ENCODE data around the gene FOXRED1. TPM values are rescaled to one million over a fixed set of nuclear protein-coding genes. Genes with fewer than 3 reads are reported as not detected.

Gene FOXRED1
- total RNA-seq, 2 donors from 2014 or later = 9.3 to 19.1 TPM

DNA sequence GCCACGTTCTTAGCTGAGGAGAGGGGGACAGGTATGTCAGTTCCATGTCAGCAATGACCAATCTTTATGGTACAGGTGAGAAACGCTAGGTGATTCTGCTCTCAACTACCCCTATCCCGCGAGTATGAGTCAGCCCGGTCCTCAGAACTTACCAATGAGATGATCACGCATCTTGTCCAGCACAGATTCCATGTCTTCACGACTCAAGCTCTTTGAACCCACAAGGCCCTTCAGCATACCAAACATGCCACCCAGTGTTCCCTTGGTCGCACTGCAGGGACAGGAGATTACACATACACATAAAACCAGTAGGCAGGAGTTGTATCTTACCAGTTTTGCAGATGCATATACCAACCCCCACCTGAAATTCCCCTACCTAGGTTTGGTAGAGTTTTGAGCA lies 3.1 kb upstream of the FOXRED1 start:
- DNase-seq = no peak
- Histone ChIP-seq H3K9me3 (no peaks in the 10 kb centered on the region), H3K4me1 (peaks cover 24% of the 10 kb centered on the region), H3K4me3 (no peak overlapping the region), H3K27ac (no peak overlapping the region), H3K27me3 (no peaks in the 10 kb centered on the region), H3K36me3 (replicated peaks in 1 of 2; ENCODE audit: insufficient read depth in 1 of 2, low read depth in 2 of 2) (peaks cover 30 to 50% of the 10 kb centered on the region in 2 donors)
- no peak for TF ChIP-seq POLR2A (IDR thresholded peaks at IDR 0.05)
- TF ChIP-seq, protein P1, sequence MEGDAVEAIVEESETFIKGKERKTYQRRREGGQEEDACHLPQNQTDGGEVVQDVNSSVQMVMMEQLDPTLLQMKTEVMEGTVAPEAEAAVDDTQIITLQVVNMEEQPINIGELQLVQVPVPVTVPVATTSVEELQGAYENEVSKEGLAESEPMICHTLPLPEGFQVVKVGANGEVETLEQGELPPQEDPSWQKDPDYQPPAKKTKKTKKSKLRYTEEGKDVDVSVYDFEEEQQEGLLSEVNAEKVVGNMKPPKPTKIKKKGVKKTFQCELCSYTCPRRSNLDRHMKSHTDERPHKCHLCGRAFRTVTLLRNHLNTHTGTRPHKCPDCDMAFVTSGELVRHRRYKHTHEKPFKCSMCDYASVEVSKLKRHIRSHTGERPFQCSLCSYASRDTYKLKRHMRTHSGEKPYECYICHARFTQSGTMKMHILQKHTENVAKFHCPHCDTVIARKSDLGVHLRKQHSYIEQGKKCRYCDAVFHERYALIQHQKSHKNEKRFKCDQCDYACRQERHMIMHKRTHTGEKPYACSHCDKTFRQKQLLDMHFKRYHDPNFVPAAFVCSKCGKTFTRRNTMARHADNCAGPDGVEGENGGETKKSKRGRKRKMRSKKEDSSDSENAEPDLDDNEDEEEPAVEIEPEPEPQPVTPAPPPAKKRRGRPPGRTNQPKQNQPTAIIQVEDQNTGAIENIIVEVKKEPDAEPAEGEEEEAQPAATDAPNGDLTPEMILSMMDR (IDR thresholded peaks at IDR 0.05) = no peak
- intact Hi-C loops (cut with DNase I) = no loop called here
- WGBS, 2 donors = 71 to 77% methylated on average over 8 of the region's 8 CpGs
- ATAC-seq = no peak

DNA sequence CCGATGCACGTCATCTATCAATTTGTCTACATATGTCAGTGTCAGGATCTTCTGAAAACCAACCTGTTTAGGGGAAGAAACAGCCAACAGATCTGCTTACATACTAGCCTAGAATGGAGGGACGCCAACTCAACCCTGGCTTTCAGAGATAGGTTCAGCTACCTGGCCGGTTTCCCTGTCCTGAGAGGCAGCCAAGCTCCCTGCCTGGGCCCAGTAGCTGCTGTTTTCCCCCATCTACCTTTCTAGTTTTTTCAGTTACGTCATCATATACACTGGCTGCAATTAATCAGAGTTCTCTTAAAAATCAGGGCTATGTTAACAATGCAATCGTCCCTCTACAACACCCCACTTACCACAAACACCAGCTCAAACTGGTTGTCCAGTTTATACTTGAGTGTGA lies 1.3 kb upstream of the FOXRED1 start:
- DNase-seq = peak; percentile 86 to 93 (median 90)
- TF ChIP-seq, protein P1 (IDR thresholded peaks at IDR 0.05) = no peak
- peak in 1 of 3 donors; percentile 29 for TF ChIP-seq POLR2A (IDR thresholded peaks at IDR 0.05)
- Histone ChIP-seq H3K4me1 (peaks cover 24% of the 10 kb centered on the region), H3K36me3 (replicated peaks in 1 of 2; ENCODE audit: insufficient read depth in 1 of 2, low read depth in 2 of 2) (peaks cover 30 to 39% of the 10 kb centered on the region in 2 donors), H3K27ac (peak overlapping the region; percentile 85 to 91 (median 88)), H3K4me3 (peak overlapping the region; percentile 68 to 78), H3K9me3 (no peaks in the 10 kb centered on the region), H3K27me3 (no peaks in the 10 kb centered on the region)
- 25 to 33% methylated on average over 6 of the region's 6 CpGs for WGBS, 2 donors
- ATAC-seq = peak; percentile 45
- intact Hi-C loops (cut with DNase I) = no loop called here

DNA sequence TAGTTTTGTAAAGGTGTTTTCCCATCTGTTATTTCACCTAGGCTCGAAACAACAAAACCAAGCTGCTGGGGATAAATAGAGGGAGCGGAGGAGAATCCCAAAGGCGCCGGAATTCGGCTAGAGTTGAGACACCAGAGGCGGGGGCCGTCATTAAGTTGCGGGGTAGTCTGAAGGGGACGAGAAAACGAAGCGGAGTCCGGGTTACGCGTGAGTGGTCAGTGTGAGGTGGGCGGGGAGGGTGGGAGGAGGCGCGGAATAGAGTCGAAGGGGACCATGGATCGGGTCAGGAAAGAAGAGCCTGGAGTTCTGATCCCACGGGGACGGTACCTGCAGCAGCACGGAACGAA lies 620 bp upstream of the FOXRED1 start:
- TF ChIP-seq POLR2A (IDR thresholded peaks at IDR 0.05) = no peak
- TF ChIP-seq, protein P1 (IDR thresholded peaks at IDR 0.05) = no peak
- no peaks in the 10 kb centered on the region for H3K27me3 ChIP-seq
- H3K9me3 ChIP-seq = no peaks in the 10 kb centered on the region
- H3K4me3 ChIP-seq = peak overlapping the region; percentile 68 to 78
- H3K4me1 ChIP-seq = peaks cover 24% of the 10 kb centered on the region
- DNase-seq = no peak
- ATAC-seq = peak; percentile 4
- intact Hi-C loops (cut with DNase I) = no loop called here
- H3K27ac ChIP-seq = peak overlapping the region; percentile 85 to 91 (median 88)
- H3K36me3 ChIP-seq (replicated peaks in 1 of 2; ENCODE audit: insufficient read depth in 1 of 2, low read depth in 2 of 2) = peaks cover 26 to 32% of the 10 kb centered on the region in 2 donors
- WGBS, 2 donors = 0 to 1% methylated on average over 23 of the region's 23 CpGs

DNA sequence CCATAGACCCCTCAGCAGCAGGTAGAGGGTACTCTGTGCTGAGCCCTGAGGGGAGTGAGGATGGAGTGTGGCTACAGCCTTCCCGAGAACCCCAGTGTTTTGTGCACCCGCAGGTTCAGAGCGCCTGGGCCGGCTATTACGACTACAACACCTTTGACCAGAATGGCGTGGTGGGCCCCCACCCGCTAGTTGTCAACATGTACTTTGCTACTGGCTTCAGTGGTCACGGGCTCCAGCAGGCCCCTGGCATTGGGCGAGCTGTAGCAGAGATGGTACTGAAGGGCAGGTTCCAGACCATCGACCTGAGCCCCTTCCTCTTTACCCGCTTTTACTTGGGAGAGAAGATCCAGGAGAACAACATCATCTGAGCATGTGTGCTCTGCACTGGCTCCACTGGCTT lies 8.4 kb downstream of the FOXRED1 start:
- Histone ChIP-seq H3K4me1 (peaks cover 7% of the 10 kb centered on the region), H3K9me3 (no peaks in the 10 kb centered on the region), H3K27ac (no peak overlapping the region), H3K4me3 (no peak overlapping the region), H3K27me3 (no peaks in the 10 kb centered on the region), H3K36me3 (replicated peaks in 1 of 2; ENCODE audit: insufficient read depth in 1 of 2, low read depth in 2 of 2) (no peaks in the 10 kb centered on the region)
- WGBS, 2 donors = 84 to 93% methylated on average over 8 to 11 of the region's 11 CpGs
- ATAC-seq (no peak), DNase-seq (no peak)
- no peak for TF ChIP-seq POLR2A (IDR thresholded peaks at IDR 0.05)
- TF ChIP-seq, protein P1 (IDR thresholded peaks at IDR 0.05) = no peak
- intact Hi-C loops (cut with DNase I) = no loop called here

DNA sequence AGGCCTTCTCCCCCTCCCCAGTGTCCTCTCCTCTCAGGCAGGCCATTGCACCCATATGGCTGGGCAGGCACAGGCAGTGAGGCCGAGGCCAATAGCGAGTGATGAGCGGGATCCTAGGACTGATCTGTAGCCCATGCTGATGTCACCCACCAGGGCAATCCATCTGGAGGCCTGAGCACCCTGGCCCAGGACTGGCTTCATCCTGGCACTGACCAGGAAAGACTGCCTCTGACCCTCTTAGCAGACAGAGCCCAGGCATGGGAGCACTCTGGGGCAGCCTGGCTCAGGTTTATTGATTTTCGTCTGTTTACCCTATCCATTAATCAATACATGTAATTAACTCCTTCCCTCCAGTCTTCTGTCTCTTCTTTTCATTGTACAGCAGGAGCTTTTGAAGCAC lies 8.8 kb downstream of the FOXRED1 start:
- no peaks in the 10 kb centered on the region for H3K27me3 ChIP-seq
- no peak overlapping the region for H3K27ac ChIP-seq
- peaks cover 9% of the 10 kb centered on the region for H3K4me1 ChIP-seq
- TF ChIP-seq POLR2A (IDR thresholded peaks at IDR 0.05) = no peak
- TF ChIP-seq, protein P1 (IDR thresholded peaks at IDR 0.05) = no peak
- H3K4me3 ChIP-seq = no peak overlapping the region
- H3K9me3 ChIP-seq = no peaks in the 10 kb centered on the region
- no peaks in the 10 kb centered on the region for H3K36me3 ChIP-seq (replicated peaks in 1 of 2; ENCODE audit: insufficient read depth in 1 of 2, low read depth in 2 of 2)
- ATAC-seq (no peak), DNase-seq (no peak)
- intact Hi-C loops (cut with DNase I) = no loop called here
- 60 to 71% methylated on average over 2 to 4 of the region's 4 CpGs for whole genome bisulfite sequencing, 2 donors

All from body of pancreas (tissue), 4 donors.